Stimulated activated CD4-positive, alpha-beta T cell treated with anti-CD3 and anti-CD28 coated beads, Interleukin-1b, Interleukin-23, amount 100 ng/mL, for 4 hours (primary cell): ENCODE measurements around the gene BEGAIN.

Source experiments
- DNase-seq, 2 donors: peaks; one replicate each; pipeline ENCODE4 v3.0.0-alpha.2; 2020; ENCODE audit warnings: low read depth in 2 of 2

Gene BEGAIN

GRCh38 chr14:100602621-100603230, 15.5 kb upstream of the BEGAIN start:
- no peak for DNase-seq

DNA sequence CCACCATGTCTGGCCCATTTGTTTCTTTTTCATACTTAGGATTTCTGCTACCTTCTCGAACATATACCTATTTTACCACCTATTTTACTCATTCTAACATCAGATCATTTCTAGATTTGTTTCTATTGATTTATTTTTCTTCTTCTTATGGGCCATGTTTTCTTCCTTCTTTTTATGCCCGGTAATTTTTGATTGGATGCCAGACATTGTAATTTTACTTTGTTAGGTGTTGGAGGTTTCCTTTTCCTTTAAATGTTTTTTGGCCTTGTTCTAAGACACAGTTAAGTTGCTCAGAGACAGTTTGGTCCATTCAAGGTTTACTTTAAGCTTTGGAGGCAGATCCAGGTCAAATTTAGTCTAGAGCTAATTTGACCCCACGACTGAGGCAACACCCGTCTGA, 14.7 kb upstream of the BEGAIN start:
- no peak for DNase-seq

DNA sequence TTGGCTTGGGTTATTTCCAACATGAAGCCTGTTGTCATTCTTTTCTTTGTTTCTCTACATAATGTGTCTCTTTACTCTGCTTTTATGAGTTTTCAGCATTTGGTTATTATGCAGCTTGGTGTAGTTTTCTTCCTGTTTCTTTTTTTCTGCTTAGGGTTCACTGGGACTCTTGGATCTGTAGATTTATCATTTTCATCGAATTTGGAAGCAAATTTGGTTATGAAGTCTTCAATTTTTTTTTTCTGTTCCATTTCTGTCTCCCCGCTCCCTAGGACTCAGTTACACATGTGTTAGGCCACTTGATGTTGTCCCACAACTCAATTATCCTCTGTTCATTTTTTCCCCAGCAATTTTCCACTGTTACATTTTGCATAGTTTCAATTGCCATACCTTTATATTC, 13.8 kb upstream of the BEGAIN start:
- no peak for DNase-seq

DNA sequence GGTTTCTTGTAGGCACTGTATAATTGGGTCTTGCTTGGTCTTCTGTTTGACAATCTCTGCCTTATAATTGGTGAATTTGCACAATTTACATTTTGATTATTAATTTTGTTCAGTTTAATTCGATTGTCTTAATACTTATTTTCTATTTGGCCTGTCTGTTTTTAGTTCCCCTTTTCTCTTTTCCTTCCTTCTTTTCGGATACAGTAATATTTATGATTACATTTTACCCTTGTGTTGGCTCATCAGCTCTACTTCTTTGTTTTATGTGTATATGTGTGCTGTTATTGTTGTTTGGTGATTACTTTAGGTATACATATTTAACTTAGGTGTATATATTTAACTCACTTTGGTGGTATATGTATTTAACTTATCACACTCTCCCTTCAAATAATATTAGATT, 12.8 kb upstream of the BEGAIN start:
- DNase-seq, result no peak

DNA sequence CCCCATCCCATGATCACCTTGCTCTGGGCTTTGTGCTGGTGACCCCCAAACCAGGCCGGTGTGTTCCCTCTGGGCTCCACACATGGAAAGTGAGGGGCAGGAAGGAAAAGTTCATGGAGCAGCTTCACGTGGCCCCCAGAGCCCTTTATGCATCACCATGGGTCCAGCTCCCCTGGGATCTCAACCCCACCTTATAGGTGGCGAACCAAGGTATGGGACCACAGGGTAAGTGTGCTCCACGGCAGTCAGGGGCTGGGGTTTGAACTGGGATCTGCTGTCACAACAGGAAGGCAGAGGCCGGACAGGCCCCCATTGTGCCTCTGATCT, 7.4 kb upstream of the BEGAIN start:
- DNase-seq, result no peak

- DNase-seq, result no peak
These were observed 6.8 kb upstream of the BEGAIN start for GRCh38 chr14:100593751-100594624.

GRCh38 chr14:100592972-100593371, 5.8 kb upstream of the BEGAIN start:
- DNase-seq, result no peak

- DNase-seq, result no peak
These were observed 5.3 kb upstream of the BEGAIN start for GRCh38 chr14:100592461-100592891.

DNA sequence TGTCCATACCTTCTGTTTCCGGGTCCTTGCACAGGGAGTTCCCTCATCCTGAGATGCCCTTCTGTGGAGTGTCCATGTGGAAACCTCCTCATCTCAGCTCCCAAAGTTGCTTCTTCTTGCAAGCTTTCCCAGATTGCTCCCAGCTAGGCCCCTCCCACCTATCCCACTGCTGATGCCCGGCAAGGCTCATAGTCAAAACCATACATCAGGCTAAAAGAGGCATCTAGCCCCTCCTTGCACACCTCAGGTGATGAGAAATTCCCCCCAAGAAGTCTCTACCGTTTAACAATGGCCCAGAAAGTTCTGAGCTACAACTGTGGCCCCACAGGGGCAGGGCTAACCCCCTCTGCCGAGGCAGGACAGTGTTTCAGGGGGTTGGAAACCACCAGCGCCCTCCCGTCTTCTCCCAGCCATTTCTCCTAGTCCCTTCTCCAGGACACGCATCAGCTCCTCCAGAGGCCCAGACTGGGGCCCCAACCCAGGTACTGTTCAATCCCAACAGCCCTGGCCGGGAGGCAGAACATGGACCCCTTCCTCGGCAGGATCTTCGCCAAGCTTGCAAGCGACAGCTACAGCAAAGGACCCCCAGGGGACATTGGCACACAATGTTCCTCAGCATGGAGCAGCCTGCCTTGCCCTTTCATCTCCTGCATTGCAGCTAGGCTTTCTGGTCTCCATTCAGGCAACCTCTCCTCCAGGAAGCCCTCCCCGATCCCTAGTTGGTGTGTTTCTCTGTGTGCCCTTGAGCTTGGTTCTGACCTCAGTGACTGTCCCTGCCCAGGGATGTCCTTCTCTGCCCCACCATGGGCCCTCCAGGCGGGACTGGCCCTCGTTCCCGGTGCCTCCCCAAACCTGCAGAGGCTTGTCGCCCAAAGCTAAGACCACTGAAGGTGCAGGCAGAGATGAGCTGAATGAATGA, 4.5 kb upstream of the BEGAIN start:
- DNase-seq, result no peak

DNA sequence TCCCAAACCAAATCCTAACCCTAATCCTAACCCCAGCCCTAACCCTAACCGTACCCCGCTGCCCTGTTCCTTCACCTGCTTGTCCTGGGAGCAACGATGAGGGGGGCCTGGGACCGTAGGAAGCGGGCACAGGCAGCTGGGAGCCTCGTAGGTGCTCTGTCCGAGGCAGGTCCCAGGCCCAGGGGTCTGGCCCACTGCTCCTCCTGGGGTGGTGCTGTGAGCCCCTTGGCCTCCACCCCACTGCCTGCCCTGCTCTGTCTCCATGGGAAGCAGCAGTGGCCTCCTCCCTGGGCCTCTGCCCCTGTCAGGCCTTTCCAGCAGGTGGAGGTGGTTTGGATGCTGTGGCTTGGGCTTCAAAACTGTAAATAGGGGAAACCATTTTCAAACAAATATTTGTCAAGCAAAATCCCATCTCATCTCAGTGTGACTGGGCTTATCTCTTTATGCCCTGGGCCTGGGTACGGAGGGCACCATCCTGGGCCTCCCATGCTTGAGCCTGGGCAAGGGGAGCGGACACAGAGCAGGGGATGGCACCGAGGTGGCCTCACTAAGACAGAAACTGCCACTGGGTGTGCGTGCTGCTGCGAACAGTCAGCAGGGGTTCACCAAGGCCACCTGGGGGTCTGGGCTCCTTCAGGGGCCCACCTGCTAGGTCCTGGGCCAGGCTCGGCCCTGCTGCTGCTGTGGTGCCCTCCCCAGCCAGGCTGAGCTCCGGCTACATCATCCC, 3.7 kb upstream of the BEGAIN start:
- no peak for DNase-seq

DNA sequence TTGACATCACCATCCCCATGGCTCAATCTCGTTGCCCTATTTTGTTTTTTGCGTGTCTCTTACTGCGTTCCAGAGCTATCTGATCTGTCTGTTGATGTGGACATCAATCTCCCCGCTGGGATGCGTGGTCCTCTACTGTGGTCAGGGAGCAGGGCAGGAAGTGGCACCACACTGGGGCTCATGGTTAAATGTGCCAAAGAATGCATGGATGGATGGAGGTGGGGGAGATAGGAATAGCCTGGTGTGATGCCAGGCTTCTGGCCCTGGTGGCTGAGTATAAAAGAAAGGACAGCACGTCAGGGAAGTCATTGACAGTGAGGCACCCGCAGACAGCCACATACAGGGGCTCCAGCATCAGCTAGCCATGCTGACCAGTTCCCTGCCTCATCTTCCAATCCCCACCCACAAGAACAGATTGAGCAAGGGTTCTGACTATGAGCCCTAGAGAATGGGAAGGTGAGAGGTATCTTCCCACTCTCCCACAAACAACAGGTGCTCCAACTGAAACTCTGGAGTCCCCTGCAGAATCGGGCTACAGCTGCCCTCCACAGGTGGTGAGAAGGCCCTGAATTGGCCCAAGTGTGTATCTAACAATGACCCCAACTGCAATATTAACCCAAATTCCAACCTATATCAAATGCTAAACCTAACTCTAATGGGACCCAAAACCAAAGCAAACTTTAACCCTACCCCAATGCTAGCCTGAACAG, 2.7 kb upstream of the BEGAIN start:
- no peak for DNase-seq

DNA sequence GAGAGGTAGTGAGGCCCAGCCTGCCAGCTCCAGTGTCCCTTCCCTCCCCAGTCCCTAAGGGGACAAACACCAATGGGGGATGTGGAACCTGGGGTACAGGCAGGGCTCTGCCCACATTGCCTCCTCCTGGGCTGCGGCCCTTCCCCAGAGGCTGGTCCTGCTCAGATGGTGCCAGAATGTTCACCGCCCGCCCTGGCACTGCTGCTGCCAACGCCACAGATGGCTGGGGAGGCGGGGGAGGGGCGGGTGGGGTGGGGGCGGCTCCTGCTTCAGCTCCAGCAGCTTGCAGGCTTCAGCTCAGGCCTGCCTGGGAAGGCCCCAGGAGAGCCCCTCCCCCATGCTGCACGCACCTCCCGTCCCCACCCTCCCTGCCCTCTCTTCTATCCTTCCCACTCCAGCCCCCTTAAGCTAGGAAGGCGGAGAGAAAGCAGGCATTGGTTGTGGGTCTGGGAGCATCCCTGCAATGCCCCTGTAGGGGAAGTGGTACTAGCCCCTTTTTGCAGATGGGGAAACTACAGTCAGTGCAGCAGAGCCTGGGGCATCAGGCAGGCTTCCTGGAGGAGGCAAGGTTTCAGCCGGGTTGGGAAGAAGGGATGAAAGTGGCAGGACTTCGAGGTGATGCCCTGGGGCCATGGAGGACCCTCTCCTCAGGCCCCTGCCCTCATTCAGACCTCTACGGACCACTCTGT, 2.0 kb upstream of the BEGAIN start:
- no peak for DNase-seq

DNA sequence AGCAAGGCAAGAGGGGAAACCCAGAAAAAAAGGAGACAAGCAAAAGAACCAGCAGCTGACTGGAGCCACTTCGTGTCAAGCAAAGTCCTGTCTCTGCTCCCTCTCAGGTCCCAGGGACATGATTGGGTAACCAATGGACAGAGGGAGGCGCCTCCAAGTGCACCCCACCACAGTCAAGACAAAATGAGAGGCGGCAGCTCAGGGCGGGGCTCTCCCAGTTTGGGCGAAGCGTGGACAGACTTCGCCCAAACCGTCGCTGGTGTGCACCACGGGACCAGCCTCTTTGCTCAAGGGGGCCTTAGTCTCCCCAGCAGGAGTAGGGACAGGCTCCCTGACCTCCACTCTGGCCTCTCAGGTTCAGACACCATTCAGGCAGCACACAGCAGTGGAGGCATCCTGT, 1.5 kb upstream of the BEGAIN start:
- no peak for DNase-seq

DNA sequence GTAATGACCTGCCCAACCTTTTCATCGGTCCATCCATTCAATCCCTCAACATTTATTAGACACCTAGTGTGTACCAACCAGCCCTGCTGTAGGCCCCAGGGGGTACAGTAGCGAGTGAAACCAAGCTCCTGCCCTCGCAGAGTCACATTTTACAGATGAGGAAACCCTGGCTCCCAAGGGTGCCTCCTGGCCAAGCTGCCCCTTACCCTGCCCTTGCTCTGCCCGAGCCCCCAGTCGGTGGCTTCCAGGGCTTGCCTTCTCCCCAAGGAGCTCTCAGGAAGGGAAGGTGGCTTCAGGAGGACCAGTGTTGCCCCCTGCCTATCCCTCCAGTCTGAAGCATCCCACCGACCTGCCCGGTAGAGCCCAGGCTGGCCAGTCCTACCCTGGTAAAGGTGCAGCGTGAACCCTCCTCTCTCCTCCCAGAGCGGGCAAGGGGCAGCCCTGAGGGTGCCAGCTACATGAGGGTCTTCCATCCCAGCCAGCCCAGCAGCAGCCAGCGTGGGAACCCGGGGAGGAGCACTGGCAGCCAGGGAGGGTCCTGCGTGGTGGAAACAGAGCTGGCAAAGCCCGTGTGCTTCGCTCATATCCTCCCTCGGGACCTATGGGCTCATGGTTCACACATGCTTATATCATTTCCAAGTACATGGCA, 670 bp upstream of the BEGAIN start:
- DNase-seq, result no peak

DNA sequence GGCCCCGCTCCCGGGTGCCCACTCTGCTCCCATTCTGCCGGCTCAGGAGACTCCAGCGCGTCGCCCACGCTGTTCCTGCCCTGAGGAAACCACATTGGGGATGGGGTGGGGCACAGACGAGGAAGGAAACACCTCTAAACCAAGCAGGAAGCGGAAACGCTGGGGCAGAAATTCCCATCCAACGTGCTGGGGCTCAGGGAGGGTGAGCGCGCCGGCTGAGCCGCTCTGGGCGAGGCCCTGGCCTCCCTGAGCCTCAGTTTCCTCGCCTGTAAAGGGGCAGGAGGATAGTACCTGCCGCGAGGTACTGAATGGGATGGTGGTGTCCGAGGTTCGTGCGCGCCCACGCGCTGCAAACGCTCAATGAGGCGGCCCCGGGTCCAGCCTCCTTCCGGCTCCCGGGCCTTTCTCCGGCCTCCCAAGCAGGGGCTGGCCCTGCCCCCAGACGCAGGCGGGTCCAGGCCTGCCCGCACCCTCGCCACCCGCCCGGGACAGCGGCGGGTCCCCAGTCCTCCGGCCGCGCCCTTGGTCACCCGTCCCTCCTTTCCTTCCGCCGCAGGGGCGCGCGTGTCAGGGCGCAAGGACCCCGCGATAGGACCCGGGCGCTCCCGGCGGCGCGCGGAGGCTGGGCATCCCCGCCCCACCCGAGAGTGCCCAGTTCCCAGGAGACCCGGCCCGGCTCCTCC, 673 bp downstream of the BEGAIN start:
- DNase-seq, result peak in 1 of 2 donors; percentile 28

DNA sequence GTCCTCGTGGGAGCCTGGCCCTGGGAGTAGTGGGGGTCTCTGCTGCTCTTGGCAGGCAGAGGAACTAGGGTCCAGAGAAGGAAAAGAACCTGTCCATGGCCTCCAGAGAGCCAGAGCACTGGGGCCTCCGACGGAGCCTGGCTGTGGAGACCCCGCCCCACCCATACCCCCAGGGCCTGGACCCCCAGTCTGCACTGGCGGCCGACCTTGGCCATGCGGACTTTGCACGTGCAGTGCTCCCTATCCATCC, 1.1 kb downstream of the BEGAIN start:
- no peak for DNase-seq

- no peak for DNase-seq
These were observed 1.6 kb downstream of the BEGAIN start for GRCh38 chr14:100585448-100586152.

DNA sequence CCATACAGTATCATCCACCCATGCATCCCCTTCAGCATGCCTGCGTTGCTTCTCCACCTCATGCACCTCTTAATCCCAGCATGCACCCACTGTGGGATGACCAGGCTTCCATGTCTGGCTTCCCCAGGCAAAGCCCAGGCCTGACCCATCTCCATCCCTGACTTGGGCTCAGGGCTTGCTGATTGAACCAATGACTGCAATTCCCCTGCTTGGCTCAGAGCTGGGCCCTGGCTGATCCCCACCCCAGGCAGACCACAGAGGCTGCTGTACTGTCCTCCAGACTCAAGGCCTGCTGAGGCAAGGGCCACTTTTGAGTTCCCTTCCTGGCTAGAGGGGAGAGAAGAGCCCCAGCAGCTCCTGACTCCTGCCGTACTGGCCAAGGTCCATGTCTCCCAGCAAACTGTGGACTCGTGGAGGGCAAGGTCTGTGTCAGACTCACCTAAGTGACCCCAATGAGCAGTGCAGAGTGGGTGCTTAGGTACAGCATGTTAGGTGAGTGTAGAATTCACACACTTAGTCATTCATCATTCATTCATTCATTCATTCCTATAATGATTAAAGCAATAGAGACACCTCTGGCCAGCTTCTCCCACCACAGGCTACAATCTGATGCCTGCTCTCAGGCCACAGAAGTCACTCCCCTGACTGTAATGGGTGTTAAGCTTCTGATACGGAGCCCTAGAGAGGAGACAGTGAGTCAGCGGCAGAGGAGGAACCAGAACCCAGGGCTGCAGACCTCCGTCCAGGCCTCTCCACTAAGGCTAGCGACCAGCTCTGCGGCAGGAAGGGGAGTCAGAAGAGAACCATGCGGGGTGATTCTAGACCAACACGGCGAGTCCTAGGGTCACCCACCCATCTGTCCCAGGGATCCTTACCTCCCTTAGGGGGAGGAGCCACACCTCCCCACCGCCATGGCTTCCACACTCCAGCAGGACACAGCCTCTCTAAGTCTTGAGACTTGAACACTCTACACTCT, 2.9 kb downstream of the BEGAIN start:
- DNase-seq, result no peak
